Gastrocnemius medialis (tissue), 4 donors: ENCODE results near the gene FZD10. TPM values are rescaled to one million over a fixed set of nuclear protein-coding genes. Genes with fewer than 3 reads are reported as not detected.

ENCODE experiments used
- ATAC-seq, 2 donors: fragments of 150-250 bp; one replicate each; pipeline ENCODE4 v1.9.1; 2016
- DNase-seq, 2 donors: peaks; one replicate each; pipeline ENCODE4 v3.0.0-alpha.2; 2019
- H3K27ac ChIP-seq, 4 donors: fragments of 200-600 bp; sonication (generic); 1 replicate in 1 of 4; 2 replicates in 3 of 4; pipeline ENCODE4 v1.5.1; 2016 to 2018; ENCODE audit warnings: mild to moderate bottlenecking in 2 of 4, moderate library complexity in 1 of 4
- H3K27me3 ChIP-seq, 3 donors: fragments of 200-600 bp; sonication (generic) in 2 of 3; 1 replicate in 1 of 3; 2 replicates in 2 of 3; pipeline versions ENCODE4 v1.5.1 to v1.6.0; 2016 to 2019; ENCODE audit warnings: mild to moderate bottlenecking in 1 of 3, moderate library complexity in 1 of 3
- H3K36me3 ChIP-seq, 2 donors: fragments of 200-600 bp; sonication (generic) in 1 of 2; one replicate each; pipeline ENCODE4 v1.5.1; 2017 to 2018
- H3K4me1 ChIP-seq, 2 donors: fragments of 200-600 bp; sonication (generic) in 1 of 2; one replicate each; pipeline ENCODE4 v1.5.1; 2016 to 2017; ENCODE audit warnings: mild to moderate bottlenecking in 2 of 2
- H3K4me3 ChIP-seq, 4 donors: fragments of 200-600 bp; sonication (generic) in 3 of 4; 1 replicate in 1 of 4; 2 replicates in 3 of 4; pipeline ENCODE4 v1.5.1; 2016 to 2019; ENCODE audit warnings: mild to moderate bottlenecking in 2 of 4
- H3K9me3 ChIP-seq, 3 donors: fragments of 200-600 bp; sonication (generic) in 2 of 3; 1 replicate in 1 of 3; 2 replicates in 2 of 3; pipeline ENCODE4 v1.5.1; 2016 to 2019
- CTCF ChIP-seq, 5 experiments: fragments of 450-650 bp in 3 of 5; fragments of 200-600 bp in 2 of 5; sonication (generic) in 2 of 5; IDR thresholded peaks in 4 of 5; conservative IDR thresholded peaks in 1 of 5; 1 replicate in 4 of 5; 2 replicates in 1 of 5; pipeline ENCODE4 v1.5.1; 2016 to 2019; ENCODE audit warnings: antibody characterized with exemption in 5 of 5, mild to moderate bottlenecking in 3 of 5, moderate library complexity in 3 of 5
- POLR2A ChIP-seq, 2 donors: fragments of 450-650 bp; IDR thresholded peaks; one replicate each; pipeline ENCODE4 v1.6.1; 2017; ENCODE audit warnings: antibody characterized with exemption in 2 of 2, mild to moderate bottlenecking in 2 of 2, moderate library complexity in 2 of 2
- in situ Hi-C, 4 donors: fragments of 200-750 bp; cut with MboI; loops; one replicate each; pipeline versions ENCODE4 v1.15.0 to v1.8.0; 2017; ENCODE audit warnings: low sequenced_read_pairs in 4 of 4
- intact Hi-C: fragments of 100-400 bp; cut with DNase I; formaldehyde crosslinking; loops from one replicate; pipeline ENCODE4 v1.15.1; 2023; ENCODE audit warnings: low total_unique reads
- total RNA-seq, 4 donors: library from RNA; depleted of rRNA; stranded (reverse); fragments of >200 nt; gene quantifications; one replicate each; pipeline versions ENCODE4 v1.1.0 to v1.2.3, GENCODE V29; 2016

Gene FZD10
- total RNA-seq, 4 donors from 2014 or later, result 0.15 to 2.3 (median 1.1) TPM; not detected in 1

GRCh38 chr12:130143136-130143535 lies 19.1 kb upstream of the FZD10 start:
- Histone ChIP-seq H3K4me1 (no peaks in the 10 kb centered on the region), H3K36me3 (no peaks in the 10 kb centered on the region), H3K27ac (no peak overlapping the region), H3K9me3 (no peaks in the 10 kb centered on the region), H3K27me3 (no peaks in the 10 kb centered on the region), H3K4me3 (no peak overlapping the region)
- no peak for ATAC-seq
- no peak for DNase-seq
- in situ Hi-C loops, result no loop called here
- TF ChIP-seq CTCF (IDR thresholded peaks at IDR 0.05 in 4 of 5, conservative IDR thresholded peaks at IDR 0.05 in 1 of 5) (no peak), POLR2A (IDR thresholded peaks at IDR 0.05) (no peak)
- intact Hi-C loops, result no loop called here

- in situ Hi-C loops, result no loop called here
- Histone ChIP-seq H3K9me3 (no peaks in the 10 kb centered on the region), H3K27me3 (no peaks in the 10 kb centered on the region), H3K4me3 (no peak overlapping the region), H3K36me3 (no peaks in the 10 kb centered on the region), H3K4me1 (no peaks in the 10 kb centered on the region), H3K27ac (no peak overlapping the region)
- intact Hi-C loops, result no loop called here
- no peak for ATAC-seq
- no peak for DNase-seq
- no peak for TF ChIP-seq POLR2A (IDR thresholded peaks at IDR 0.05)
- TF ChIP-seq CTCF (IDR thresholded peaks at IDR 0.05 in 4 of 5, conservative IDR thresholded peaks at IDR 0.05 in 1 of 5), result no peak
Observed at GRCh38 chr12:130144256-130144655, 18.0 kb upstream of the FZD10 start.

- intact Hi-C loops (no loop called here), in situ Hi-C loops (no loop called here)
- TF ChIP-seq POLR2A (IDR thresholded peaks at IDR 0.05) (no peak), CTCF (IDR thresholded peaks at IDR 0.05 in 4 of 5, conservative IDR thresholded peaks at IDR 0.05 in 1 of 5) (no peak)
Observed at GRCh38 chr12:130145731-130146130, 16.5 kb upstream of the FZD10 start.

GRCh38 chr12:130146176-130146931 lies 15.9 kb upstream of the FZD10 start:
- no peaks in the 10 kb centered on the region for H3K9me3 ChIP-seq
- TF ChIP-seq POLR2A (IDR thresholded peaks at IDR 0.05), result no peak
- TF ChIP-seq CTCF (IDR thresholded peaks at IDR 0.05 in 4 of 5, conservative IDR thresholded peaks at IDR 0.05 in 1 of 5), result no peak
- ATAC-seq, result no peak
- intact Hi-C loops (no loop called here), in situ Hi-C loops (no loop called here)
- no peak overlapping the region for H3K27ac ChIP-seq
- DNase-seq, result no peak
- H3K4me3 ChIP-seq, result no peak overlapping the region
- no peaks in the 10 kb centered on the region for H3K36me3 ChIP-seq
- H3K4me1 ChIP-seq, result no peaks in the 10 kb centered on the region
- no peaks in the 10 kb centered on the region for H3K27me3 ChIP-seq

More at GRCh38 chr12:130145731-130146130, 16.5 kb upstream of the FZD10 start:
- no peaks in the 10 kb centered on the region for H3K36me3 ChIP-seq
- H3K27me3 ChIP-seq, result no peaks in the 10 kb centered on the region
- DNase-seq (no peak), ATAC-seq (no peak)
- H3K9me3 ChIP-seq, result no peaks in the 10 kb centered on the region
- no peak overlapping the region for H3K27ac ChIP-seq
- H3K4me1 ChIP-seq, result no peaks in the 10 kb centered on the region
- no peak overlapping the region for H3K4me3 ChIP-seq
